ENCODE results near the gene PATJ. TPM values are rescaled to one million over a fixed set of nuclear protein-coding genes. Genes with fewer than 3 reads are reported as not detected.

PATJ gene
- total RNA-seq, 4 donors from 2014 or later, result 25.7 to 37.4 (median 31.8) TPM

DNA sequence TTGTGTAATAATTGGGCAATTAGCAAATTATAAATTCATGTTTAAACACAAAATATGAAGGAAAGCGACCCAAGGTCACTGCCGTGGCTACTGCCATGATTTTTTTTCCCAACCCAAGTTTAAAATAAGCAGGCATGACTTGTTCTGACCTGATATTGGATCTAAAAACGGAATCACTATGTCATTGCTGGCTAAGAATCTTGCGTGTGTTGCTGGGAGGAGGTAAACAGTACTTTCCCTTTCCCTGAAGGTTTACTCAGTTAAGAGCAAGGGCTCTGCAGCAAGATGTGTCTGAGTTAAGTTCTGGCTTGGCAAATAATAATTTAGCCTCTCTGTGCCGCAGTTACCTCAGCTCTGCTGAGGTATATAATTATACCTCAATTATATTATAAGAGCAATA lies 326.7 kb downstream of the PATJ start:
- H3K4me3 ChIP-seq, result no peak overlapping the region
- H3K9me3 ChIP-seq, result no peaks in the 10 kb centered on the region
- intact Hi-C loops (cut with DNase I), result no loop called here
- peak overlapping the region; percentile 61 to 83 (median 74) for H3K27ac ChIP-seq (replicated peaks in 1 of 4)
- DNase-seq (ENCODE audit: extremely low spot score), result no peak
- H3K27me3 ChIP-seq, result no peaks in the 10 kb centered on the region
- 30% methylated on average over 5 of the region's 5 CpGs for WGBS
- H3K36me3 ChIP-seq, result no peaks in the 10 kb centered on the region
- H3K4me1 ChIP-seq, result peaks cover 24 to 31% (median 27%) of the 10 kb centered on the region in 4 donors
- TF ChIP-seq POLR2AphosphoS5 (IDR thresholded peaks at IDR 0.05) (peak; percentile 26 to 32), POLR2A (IDR thresholded peaks at IDR 0.05; ENCODE audit: low read depth) (no peak)

GRCh38 chr1:62070384-62071011 lies 328.2 kb downstream of the PATJ start:
- intact Hi-C loops (cut with DNase I), result no loop called here
- WGBS, result 75% methylated on average over 4 of the region's 4 CpGs
- H3K4me3 ChIP-seq, result no peak overlapping the region
- H3K27me3 ChIP-seq, result no peaks in the 10 kb centered on the region
- H3K27ac ChIP-seq (replicated peaks in 1 of 4), result peak overlapping the region in 1 of 4 donors; percentile 83
- no peaks in the 10 kb centered on the region for H3K36me3 ChIP-seq
- DNase-seq (ENCODE audit: extremely low spot score), result no peak
- TF ChIP-seq POLR2AphosphoS5 (IDR thresholded peaks at IDR 0.05) (no peak), EP300 (IDR thresholded peaks at IDR 0.05) (no peak)
- TF ChIP-seq, protein P1, sequence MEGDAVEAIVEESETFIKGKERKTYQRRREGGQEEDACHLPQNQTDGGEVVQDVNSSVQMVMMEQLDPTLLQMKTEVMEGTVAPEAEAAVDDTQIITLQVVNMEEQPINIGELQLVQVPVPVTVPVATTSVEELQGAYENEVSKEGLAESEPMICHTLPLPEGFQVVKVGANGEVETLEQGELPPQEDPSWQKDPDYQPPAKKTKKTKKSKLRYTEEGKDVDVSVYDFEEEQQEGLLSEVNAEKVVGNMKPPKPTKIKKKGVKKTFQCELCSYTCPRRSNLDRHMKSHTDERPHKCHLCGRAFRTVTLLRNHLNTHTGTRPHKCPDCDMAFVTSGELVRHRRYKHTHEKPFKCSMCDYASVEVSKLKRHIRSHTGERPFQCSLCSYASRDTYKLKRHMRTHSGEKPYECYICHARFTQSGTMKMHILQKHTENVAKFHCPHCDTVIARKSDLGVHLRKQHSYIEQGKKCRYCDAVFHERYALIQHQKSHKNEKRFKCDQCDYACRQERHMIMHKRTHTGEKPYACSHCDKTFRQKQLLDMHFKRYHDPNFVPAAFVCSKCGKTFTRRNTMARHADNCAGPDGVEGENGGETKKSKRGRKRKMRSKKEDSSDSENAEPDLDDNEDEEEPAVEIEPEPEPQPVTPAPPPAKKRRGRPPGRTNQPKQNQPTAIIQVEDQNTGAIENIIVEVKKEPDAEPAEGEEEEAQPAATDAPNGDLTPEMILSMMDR (IDR thresholded peaks at IDR 0.05), result peak; percentile 40 to 60 (median 47)
- peaks cover 18 to 31% (median 25%) of the 10 kb centered on the region in 4 donors for H3K4me1 ChIP-seq
- no peaks in the 10 kb centered on the region for H3K9me3 ChIP-seq

GRCh38 chr1:62071695-62072094 lies 329.4 kb downstream of the PATJ start:
- H3K36me3 ChIP-seq, result no peaks in the 10 kb centered on the region
- no peak overlapping the region for H3K4me3 ChIP-seq
- H3K27me3 ChIP-seq, result no peaks in the 10 kb centered on the region
- no peak for DNase-seq (ENCODE audit: extremely low spot score)
- H3K9me3 ChIP-seq, result no peaks in the 10 kb centered on the region
- WGBS, result 96% methylated on average over 7 of the region's 7 CpGs
- intact Hi-C loops (cut with DNase I), result no loop called here
- H3K27ac ChIP-seq (replicated peaks in 1 of 4), result no peak overlapping the region
- H3K4me1 ChIP-seq, result peaks cover 21 to 38% (median 26%) of the 10 kb centered on the region in 4 donors
- TF ChIP-seq POLR2A (IDR thresholded peaks at IDR 0.05; ENCODE audit: low read depth) (no peak), POLR2AphosphoS5 (IDR thresholded peaks at IDR 0.05) (no peak), EP300 (IDR thresholded peaks at IDR 0.05) (no peak)
- TF ChIP-seq, protein P1 (IDR thresholded peaks at IDR 0.05), result no peak

GRCh38 chr1:62076286-62076685 lies 334.0 kb downstream of the PATJ start:
- Histone ChIP-seq H3K4me3 (no peak overlapping the region), H3K36me3 (peaks cover 0 to 13% (median 6%) of the 10 kb centered on the region in 4 donors), H3K9me3 (no peaks in the 10 kb centered on the region), H3K4me1 (peaks cover 0 to 7% (median 4%) of the 10 kb centered on the region in 4 donors), H3K27ac (replicated peaks in 1 of 4) (no peak overlapping the region), H3K27me3 (no peaks in the 10 kb centered on the region)
- TF ChIP-seq, protein P1 (IDR thresholded peaks at IDR 0.05), result no peak
- TF ChIP-seq POLR2AphosphoS5 (IDR thresholded peaks at IDR 0.05), result peak in 1 of 2 donors; percentile 10
- TF ChIP-seq POLR2A (IDR thresholded peaks at IDR 0.05; ENCODE audit: low read depth), result no peak
- no peak for TF ChIP-seq EP300 (IDR thresholded peaks at IDR 0.05)
- 63% methylated on average over 3 of the region's 3 CpGs for WGBS
- no peak for DNase-seq (ENCODE audit: extremely low spot score)
- intact Hi-C loops (cut with DNase I), result no loop called here

GRCh38 chr1:62077821-62078220 lies 335.5 kb downstream of the PATJ start:
- WGBS, result 92% methylated on average over 1 of the region's 1 CpG
- H3K4me1 ChIP-seq, result peaks cover 0 to 7% (median 4%) of the 10 kb centered on the region in 4 donors
- intact Hi-C loops (cut with DNase I), result no loop called here
- no peaks in the 10 kb centered on the region for H3K27me3 ChIP-seq
- no peak overlapping the region for H3K27ac ChIP-seq (replicated peaks in 1 of 4)
- no peaks in the 10 kb centered on the region for H3K9me3 ChIP-seq
- no peak for DNase-seq (ENCODE audit: extremely low spot score)
- TF ChIP-seq POLR2A (IDR thresholded peaks at IDR 0.05; ENCODE audit: low read depth) (no peak), POLR2AphosphoS5 (IDR thresholded peaks at IDR 0.05) (no peak), EP300 (IDR thresholded peaks at IDR 0.05) (no peak)
- TF ChIP-seq, protein P1 (IDR thresholded peaks at IDR 0.05), result no peak
- peaks cover 0 to 13% (median 6%) of the 10 kb centered on the region in 4 donors for H3K36me3 ChIP-seq
- H3K4me3 ChIP-seq, result no peak overlapping the region

Data from esophagus muscularis mucosa (tissue), 4 donors.